ENCODE results near the gene MX1. TPM values are rescaled to one million over a fixed set of nuclear protein-coding genes. Genes with fewer than 3 reads are reported as not detected.

MX1 gene
- 10 to 100 TPM; 22.7 to 67.0 (median 60.6) TPM for total RNA-seq
- 69.2 TPM for total RNA-seq (2013)

GRCh38 chr21:41425954-41426675 is at the start of gene MX1:
TSS of gene MX1 (plus strand) at chr21:41426239. CDS start at chr21:41432071, 5,832 bp downstream.
- no peaks in the 10 kb centered on the region for H3K27me3 Mint-ChIP-seq (ENCODE audit: low read depth in 2 of 2)
- H3K4me3 ChIP-seq (ENCODE audit: low read length), result peak within 1 kb of the TSS; percentile 81
- intact Hi-C loops (cut with micrococcal nuclease), result no loop called here
- WGBS (ENCODE audit: insufficient coverage), result under 1% methylated on average over 63 of the region's 65 CpGs
- H3K27ac ChIP-seq (ENCODE audit: low read length), result peak within 1 kb of the TSS; percentile 57
- no peaks in the 10 kb centered on the region for H3K36me3 ChIP-seq (ENCODE audit: control insufficient read depth, insufficient read depth, low read length)
- ATAC-seq, result peak; percentile 99
- peak within 1 kb of the TSS; percentile 75 to 96 for H3K27ac Mint-ChIP-seq
- peak; percentile 74 to 87 for DNase-seq
- peaks cover 12 to 25% of the 10 kb centered on the region in 2 donors for H3K4me1 Mint-ChIP-seq
- H3K36me3 Mint-ChIP-seq, result no peaks in the 10 kb centered on the region
- no peak for TF ChIP-seq CTCF (IDR thresholded peaks at IDR 0.05)
- no peaks in the 10 kb centered on the region for H3K9me3 Mint-ChIP-seq
- no peaks in the 10 kb centered on the region for H3K27me3 ChIP-seq (ENCODE audit: control insufficient read depth, insufficient read depth, low read length)
- peaks cover 13% of the 10 kb centered on the region for H3K4me1 ChIP-seq (ENCODE audit: control insufficient read depth, insufficient read depth, low read length)
- H3K9me3 ChIP-seq (ENCODE audit: control insufficient read depth, insufficient read depth, low read length), result no peaks in the 10 kb centered on the region
- H3K4me3 Mint-ChIP-seq, result peak within 1 kb of the TSS; percentile 97

- Mint-ChIP-seq H3K36me3 (no peaks in the 10 kb centered on the region), H3K27ac (no peak overlapping the region), H3K4me3 (no peak overlapping the region), H3K9me3 (no peaks in the 10 kb centered on the region), H3K4me1 (peaks cover 9 to 11% of the 10 kb centered on the region in 2 donors), H3K27me3 (ENCODE audit: low read depth in 2 of 2) (no peaks in the 10 kb centered on the region)
- Histone ChIP-seq H3K4me1 (ENCODE audit: control insufficient read depth, insufficient read depth, low read length) (peaks cover 6% of the 10 kb centered on the region), H3K36me3 (ENCODE audit: control insufficient read depth, insufficient read depth, low read length) (peaks cover 29% of the 10 kb centered on the region), H3K4me3 (ENCODE audit: low read length) (no peak overlapping the region), H3K9me3 (ENCODE audit: control insufficient read depth, insufficient read depth, low read length) (no peaks in the 10 kb centered on the region), H3K27ac (ENCODE audit: low read length) (no peak overlapping the region), H3K27me3 (ENCODE audit: control insufficient read depth, insufficient read depth, low read length) (no peaks in the 10 kb centered on the region)
- no peak for DNase-seq
- TF ChIP-seq CTCF (IDR thresholded peaks at IDR 0.05), result no peak
- WGBS (ENCODE audit: insufficient coverage), result 95% methylated on average over 16 of the region's 16 CpGs
- no peak for ATAC-seq
- intact Hi-C loops (cut with micrococcal nuclease), result no loop called here
These were observed 48.3 kb upstream of the MX1 start for GRCh38 chr21:41377715-41378114.

- 92% methylated on average over 8 of the region's 8 CpGs for WGBS (ENCODE audit: insufficient coverage)
- H3K4me3 Mint-ChIP-seq, result no peak overlapping the region
- peaks cover 6% of the 10 kb centered on the region for H3K4me1 ChIP-seq (ENCODE audit: control insufficient read depth, insufficient read depth, low read length)
These were observed 47.2 kb upstream of the MX1 start for GRCh38 chr21:41378849-41379248.

More at GRCh38 chr21:41378849-41379248, 47.2 kb upstream of the MX1 start:
- intact Hi-C loops (cut with micrococcal nuclease), result no loop called here
- H3K27me3 ChIP-seq (ENCODE audit: control insufficient read depth, insufficient read depth, low read length), result no peaks in the 10 kb centered on the region
- ATAC-seq (no peak), DNase-seq (no peak)
- Mint-ChIP-seq H3K27me3 (ENCODE audit: low read depth in 2 of 2) (no peaks in the 10 kb centered on the region), H3K9me3 (no peaks in the 10 kb centered on the region), H3K36me3 (no peaks in the 10 kb centered on the region), H3K27ac (no peak overlapping the region), H3K4me1 (peaks cover 9 to 11% of the 10 kb centered on the region in 2 donors)
- peaks cover 35% of the 10 kb centered on the region for H3K36me3 ChIP-seq (ENCODE audit: control insufficient read depth, insufficient read depth, low read length)
- H3K4me3 ChIP-seq (ENCODE audit: low read length), result no peak overlapping the region
- no peak overlapping the region for H3K27ac ChIP-seq (ENCODE audit: low read length)
- H3K9me3 ChIP-seq (ENCODE audit: control insufficient read depth, insufficient read depth, low read length), result no peaks in the 10 kb centered on the region
- no peak for TF ChIP-seq CTCF (IDR thresholded peaks at IDR 0.05)

Data from natural killer cell (primary cell).